ENCODE data around the gene C11orf91. TPM values are rescaled to one million over a fixed set of nuclear protein-coding genes. Genes with fewer than 3 reads are reported as not detected.

The C11orf91 gene
- total and polyA plus RNA-seq, 2 of the 4 experiments (the other 2 are of a cell fraction): 0.10 TPM; not detected in 1

DNA sequence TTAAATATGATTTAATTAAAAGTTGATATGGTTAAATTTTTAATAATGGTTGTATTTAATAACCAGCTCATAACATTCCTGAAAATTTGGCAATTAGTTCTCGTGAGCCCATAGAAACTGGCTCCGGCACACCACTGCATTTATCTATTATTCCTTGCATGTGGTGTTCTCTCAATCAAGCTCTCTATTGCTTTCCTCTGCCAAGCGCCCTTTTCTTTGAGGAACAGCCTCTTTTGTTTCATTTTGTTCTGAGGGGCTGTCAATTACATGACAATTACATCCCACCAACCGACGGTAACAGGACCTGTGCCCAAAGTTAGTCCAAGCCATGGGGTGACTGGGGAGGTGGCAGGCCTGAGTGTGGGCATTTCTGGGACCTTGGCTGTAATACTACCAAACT is 8.1 kb downstream of the C11orf91 start:
- Histone ChIP-seq H3K23ac (ENCODE audit: low read depth, low read length) (peak overlapping the region; percentile 95), H4K5ac (ENCODE audit: low read depth, low read length) (peak overlapping the region; percentile 93), H3K9ac (ENCODE audit: low read depth, low read length) (peak overlapping the region; percentile 10; the same call in 1 of the 2 replicates), H4K8ac (ENCODE audit: low read depth in 2 of 2, low read length in 2 of 2) (peak overlapping the region; percentile 84 to 93), H3K14ac (replicated peaks; ENCODE audit: low read depth, low read length) (peak overlapping the region; percentile 94), H3K4me3 (ENCODE audit: insufficient read depth, low read depth, low read length) (no peak overlapping the region), H2AK5ac (ENCODE audit: low read depth, low read length) (peak overlapping the region; percentile 92), H3K36me3 (ENCODE audit: control insufficient read depth, insufficient read depth, low read length) (no peaks in the 10 kb centered on the region), H3K27me3 (ENCODE audit: control insufficient read depth, insufficient read depth, low read length) (no peaks in the 10 kb centered on the region), H3K4me2 (ENCODE audit: low read depth, low read length) (peak overlapping the region; percentile 58), H3K18ac (ENCODE audit: low read depth, low read length) (peak overlapping the region; percentile 95), H2BK20ac (ENCODE audit: low read depth, low read length) (peak overlapping the region; percentile 98), H2BK5ac (ENCODE audit: low read depth, low read length, poor library complexity, severe bottlenecking) (peak overlapping the region; percentile 95), H2BK15ac (ENCODE audit: low read depth, low read length) (peak overlapping the region; percentile 97; the same call in 2 of the 3 replicates), H4K20me1 (ENCODE audit: insufficient read depth, low read length) (no peaks in the 10 kb centered on the region; the same call in 1 of the 2 replicates), H3K9me3 (ENCODE audit: control insufficient read depth, insufficient read depth, low read length) (no peaks in the 10 kb centered on the region), H3K4ac (ENCODE audit: low read depth, low read length) (peak overlapping the region; percentile 98), H2BK120ac (ENCODE audit: low read depth, low read length) (peak overlapping the region; percentile 100), H2AK9ac (replicated peaks; ENCODE audit: low read depth, low read length, poor library complexity) (peak overlapping the region; percentile 92), H3K9me1 (ENCODE audit: insufficient read depth, low read length) (peaks cover 36% of the 10 kb centered on the region), H3K4me1 (ENCODE audit: control insufficient read depth, insufficient read depth, low read length) (peaks cover 40% of the 10 kb centered on the region), H3K56ac (ENCODE audit: extremely low read depth, insufficient read depth, low read length) (peak overlapping the region; percentile 72), H3K27ac (ENCODE audit: insufficient read depth, low read length) (peak overlapping the region; percentile 88), H4K91ac (ENCODE audit: insufficient read depth, low read depth, low read length) (peak overlapping the region; percentile 97), H2AFZ (replicated peaks; ENCODE audit: low read length, poor library complexity) (peak overlapping the region; percentile 55), H3K79me1 (ENCODE audit: low read depth in 1 of 2, low read length in 2 of 2) (peaks cover 0 to 45% of the 10 kb centered on the region in 2 experiments; a peak in 3 of 4 replicates)
- DNase-seq (no peak), ATAC-seq (ENCODE audit: low read depth) (no peak)
- whole genome bisulfite sequencing, 2 experiments (ENCODE audit: extremely low coverage in 2 of 2, insufficient read length in 1 of 2): 60% methylated on average over 1 of the region's 5 CpGs; no CpG with 5 or more reads in 1 of the 2 experiments
- TF ChIP-seq RAD21 (IDR thresholded peaks at IDR 0.05; ENCODE audit: low read length): no peak
- no peak for TF ChIP-seq MXI1 (IDR thresholded peaks at IDR 0.05; ENCODE audit: borderline replicate concordance, low read depth, low read length)
- TF ChIP-seq, protein P1, sequence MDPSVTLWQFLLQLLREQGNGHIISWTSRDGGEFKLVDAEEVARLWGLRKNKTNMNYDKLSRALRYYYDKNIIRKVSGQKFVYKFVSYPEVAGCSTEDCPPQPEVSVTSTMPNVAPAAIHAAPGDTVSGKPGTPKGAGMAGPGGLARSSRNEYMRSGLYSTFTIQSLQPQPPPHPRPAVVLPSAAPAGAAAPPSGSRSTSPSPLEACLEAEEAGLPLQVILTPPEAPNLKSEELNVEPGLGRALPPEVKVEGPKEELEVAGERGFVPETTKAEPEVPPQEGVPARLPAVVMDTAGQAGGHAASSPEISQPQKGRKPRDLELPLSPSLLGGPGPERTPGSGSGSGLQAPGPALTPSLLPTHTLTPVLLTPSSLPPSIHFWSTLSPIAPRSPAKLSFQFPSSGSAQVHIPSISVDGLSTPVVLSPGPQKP (IDR thresholded peaks at IDR 0.05; ENCODE audit: borderline replicate concordance, low read depth, low read length): no peak
- TF ChIP-seq MAZ (IDR thresholded peaks at IDR 0.05; ENCODE audit: borderline replicate concordance, low read depth, low read length): no peak
- no peak for TF ChIP-seq BHLHE40 (IDR thresholded peaks at IDR 0.05; ENCODE audit: low read depth, low read length)
- no peak for TF ChIP-seq POLR2A (IDR thresholded peaks at IDR 0.05; ENCODE audit: low read depth, low read length)
- no peak for TF ChIP-seq USF2 (IDR thresholded peaks at IDR 0.05; ENCODE audit: low read depth, low read length)
- in situ Hi-C loops (cut with MboI; ENCODE audit: low sequenced_read_pairs): loop anchor here (5.0 kb wide), 1 partner anchor 535 kb away; no protein-coding TSS in a partner anchor
- BruUV-seq (replicated peaks): no TSS peak
- dilution Hi-C loops (cut with HindIII; ENCODE audit: low sequenced_read_pairs, unreplicated experiment): no loop called here
- ChIA-PET CTCF (interaction anchor here (0.6 to 1.1 kb wide), 3 partner anchors 69 to 1203 kb away, joined by 3 to 4 read pairs (median 3); no protein-coding TSS in a partner anchor), POLR2A (ENCODE audit: unreplicated experiment) (interaction anchor here (1.0 to 1.9 kb wide), 3 partner anchors 9 to 50 kb away, joined by 3 to 6 read pairs (median 3); partner anchors contain the start of genes C11orf91 and CD59)
- intact Hi-C loops (cut with micrococcal nuclease): loop anchor here (2.0 to 5.0 kb wide), 2 partner anchors 44 to 240 kb away; partner anchors contain the start of gene CD59

All from IMR-90 (cell line).